Liver (tissue), 9 donors: Measurements from ENCODE around the gene CD9. TPM values are rescaled to one million over a fixed set of nuclear protein-coding genes. Genes with fewer than 3 reads are reported as not detected.

Source experiments
- DNase-seq: peaks from one replicate; pipeline ENCODE4 v3.0.0-alpha.2; 2017; ENCODE audit warnings: low spot score
- H3K27ac ChIP-seq, 2 donors: one replicate each; pipeline ENCODE4 v1.7.0; 2013; ENCODE audit warnings: inconsistent platforms in 2 of 2, low read length in 2 of 2, control low read depth in 1 of 2, low read depth in 1 of 2, mild to moderate bottlenecking in 1 of 2
- H3K27me3 ChIP-seq, 4 donors: one replicate each; pipeline versions ENCODE4 v1.6.1 to v1.7.0; 2013; ENCODE audit warnings: low read length in 3 of 4, inconsistent platforms in 1 of 4, mild to moderate bottlenecking in 1 of 4, moderate library complexity in 1 of 4; ENCODE audit not compliant: control insufficient read depth in 4 of 4, insufficient read depth in 4 of 4
- H3K36me3 ChIP-seq, 4 donors: one replicate each; pipeline versions ENCODE4 v1.6.1 to v1.7.0; 2013; ENCODE audit warnings: low read length in 3 of 4, mild to moderate bottlenecking in 3 of 4, low read depth in 1 of 4, moderate library complexity in 1 of 4; ENCODE audit not compliant: control insufficient read depth in 4 of 4, insufficient read depth in 3 of 4
- H3K4me1 ChIP-seq, 4 donors: one replicate each; pipeline versions ENCODE4 v1.6.1 to v1.7.0; 2013; ENCODE audit warnings: low read length in 3 of 4, mild to moderate bottlenecking in 3 of 4, moderate library complexity in 1 of 4; ENCODE audit not compliant: control insufficient read depth in 4 of 4, insufficient read depth in 4 of 4
- H3K4me3 ChIP-seq, 3 donors: one replicate each; pipeline versions ENCODE4 v1.6.1 to v1.7.0; 2013; ENCODE audit warnings: low read length in 3 of 3, control low read depth in 1 of 3, low read depth in 1 of 3, mild to moderate bottlenecking in 1 of 3
- H3K9ac ChIP-seq, 2 donors: one replicate each; pipeline ENCODE4 v1.7.0; 2013; ENCODE audit warnings: low read length in 2 of 2, mild to moderate bottlenecking in 2 of 2, moderate library complexity in 2 of 2, control low read depth in 1 of 2, low read depth in 1 of 2
- H3K9me3 ChIP-seq, 4 donors: one replicate each; pipeline versions ENCODE4 v1.6.1 to v1.7.0; 2013; ENCODE audit warnings: low read length in 3 of 4; ENCODE audit not compliant: control insufficient read depth in 4 of 4
- FOXA1 ChIP-seq: IDR thresholded peaks from 2 replicates; pipeline ENCODE4 v1.6.1; 2016; ENCODE audit warnings: antibody characterized with exemption
- FOXA2 ChIP-seq: IDR thresholded peaks from 2 replicates; pipeline ENCODE4 v1.6.1; 2016; ENCODE audit warnings: antibody characterized with exemption
- GABPA ChIP-seq, 2 donors: IDR thresholded peaks in 1 of 2; conservative IDR thresholded peaks in 1 of 2; 2 replicates each; pipeline ENCODE4 v1.6.1; 2016; ENCODE audit warnings: antibody characterized with exemption in 2 of 2, mild to moderate bottlenecking in 1 of 2, moderate library complexity in 1 of 2
- HNF4A ChIP-seq, 2 donors: conservative IDR thresholded peaks; 2 replicates each; pipeline ENCODE4 v1.6.1; 2016; ENCODE audit warnings: antibody characterized with exemption in 2 of 2, mild to moderate bottlenecking in 2 of 2
- HNF4G ChIP-seq: IDR thresholded peaks from 2 replicates; pipeline ENCODE4 v1.6.1; 2016; ENCODE audit warnings: antibody characterized with exemption
- JUND ChIP-seq, 2 donors: IDR thresholded peaks; 2 replicates each; pipeline ENCODE4 v1.6.1; 2016; ENCODE audit warnings: antibody characterized with exemption in 2 of 2
- NR2F2 ChIP-seq: IDR thresholded peaks from 2 replicates; pipeline ENCODE4 v1.6.1; 2016; ENCODE audit warnings: antibody characterized with exemption
- RAD21 ChIP-seq, 2 donors: IDR thresholded peaks; 2 replicates each; pipeline ENCODE4 v1.6.1; 2016; ENCODE audit warnings: antibody characterized with exemption in 2 of 2, mild to moderate bottlenecking in 2 of 2
- RXRA ChIP-seq, 2 donors: IDR thresholded peaks; 2 replicates each; pipeline ENCODE4 v1.6.1; 2017 to 2018; ENCODE audit warnings: antibody characterized with exemption in 2 of 2, mild to moderate bottlenecking in 1 of 2
- SP1 ChIP-seq: IDR thresholded peaks from 2 replicates; pipeline ENCODE4 v1.6.1; 2018; ENCODE audit warnings: antibody characterized with exemption, mild to moderate bottlenecking
- WGBS: extraction: QIAGEN DNeasy Blood & Tissue Kit; methylation state at CpG from one replicate; pipeline ENCODE4 v1.1.7; 2013; 5-methylcytosine and 5-hydroxymethylcytosine counted together
- polyA plus RNA-seq, 2 donors: library from polyadenylated mRNA; stranded (reverse) in 1 of 2; unstranded in 1 of 2; fragments of 200-250 nt in 1 of 2; fragments of >200 nt in 1 of 2; fragmentation: Nextera tagmentation in 1 of 2; extraction: Ambion mirVana in 1 of 2; gene quantifications; one replicate each; pipeline versions ENCODE4 v1.2.1 to v1.2.3, GENCODE V29; 2013 to 2015
- total RNA-seq, 2 donors: library from RNA; depleted of rRNA; stranded (reverse); fragments of >200 nt; gene quantifications; one replicate each; pipeline ENCODE4 v1.2.3, GENCODE V29; 2014
- TF ChIP-seq, protein P1 (sequence below): IDR thresholded peaks from 2 replicates; pipeline ENCODE4 v1.6.1; 2016; ENCODE audit warnings: antibody characterized with exemption, mild to moderate bottlenecking
- TF ChIP-seq, protein P2 (sequence below): IDR thresholded peaks from 2 replicates; pipeline ENCODE4 v1.6.1; 2016; ENCODE audit warnings: antibody characterized with exemption
- TF ChIP-seq, protein P3 (sequence below): fragments of 150-350 bp; IDR thresholded peaks from 2 replicates; pipeline ENCODE4 v1.5.1; 2017; ENCODE audit warnings: improper control_type of control experiment, low read depth, low read length; ENCODE audit not compliant: missing input control
- TF ChIP-seq, protein P4 (sequence below): IDR thresholded peaks from 2 replicates; pipeline ENCODE4 v1.6.1; 2016; ENCODE audit warnings: antibody characterized with exemption
- TF ChIP-seq, protein P5 (sequence below): IDR thresholded peaks from 2 replicates; pipeline ENCODE4 v1.6.1; 2016; ENCODE audit warnings: antibody characterized with exemption
- donor health status: healthy.
- donor health status: healthy.
- donor health status: healthy.
- donor health status: healthy.
- donor health status: healthy.

The CD9 gene
- total and polyA plus RNA-seq, 4 donors, result 18.7 to 65.2 (median 32.4) TPM

DNA sequence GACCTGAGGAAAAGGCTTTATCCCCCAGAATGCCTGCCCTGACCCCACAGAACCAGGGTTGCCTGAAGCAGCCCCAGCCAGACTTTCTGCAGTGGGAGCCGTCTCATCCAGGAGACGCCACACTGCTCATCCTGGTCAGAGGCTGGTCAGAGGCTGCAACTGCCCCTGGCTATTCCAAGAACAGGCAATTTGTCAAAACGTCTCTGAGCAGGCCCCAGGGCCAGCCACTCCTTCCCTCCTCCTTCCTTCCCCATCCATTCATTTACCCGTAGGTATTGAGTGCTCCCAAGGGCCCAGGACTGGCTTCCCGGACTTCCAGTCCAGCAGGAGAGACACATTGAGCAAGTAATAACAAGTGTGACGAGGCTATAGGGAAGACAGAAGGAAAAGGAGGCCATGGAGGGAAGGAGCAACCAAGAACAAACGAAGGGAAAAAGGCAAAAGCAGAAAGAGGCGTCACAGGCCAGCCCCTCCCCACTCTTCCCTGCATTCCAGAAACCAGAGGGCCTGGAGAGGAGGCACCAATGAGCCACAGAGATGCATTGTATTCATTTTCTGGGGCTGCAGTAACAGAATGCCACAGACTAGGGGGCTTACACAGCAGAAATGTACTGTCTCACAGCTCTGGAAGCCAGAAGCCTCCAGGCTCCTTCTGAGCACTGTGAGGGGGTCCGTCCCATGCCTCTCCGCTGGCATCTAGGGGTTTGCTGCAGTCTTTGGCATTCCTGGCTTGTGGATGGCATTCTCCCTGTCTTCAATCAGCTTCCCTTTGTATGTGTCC lies 21.0 kb upstream of the CD9 start:
- 74% methylated on average over 10 of the region's 10 CpGs for WGBS
- H3K27me3 ChIP-seq, result no peaks in the 10 kb centered on the region
- H3K27ac ChIP-seq, result peak overlapping the region; percentile 35 to 78
- no peak overlapping the region for H3K9ac ChIP-seq
- no peaks in the 10 kb centered on the region for H3K36me3 ChIP-seq
- no peaks in the 10 kb centered on the region for H3K9me3 ChIP-seq
- H3K4me3 ChIP-seq, result no peak overlapping the region
- TF ChIP-seq HNF4G, result no peak
- no peak for TF ChIP-seq JUND (IDR thresholded peaks at IDR 0.05)
- TF ChIP-seq, protein P1, sequence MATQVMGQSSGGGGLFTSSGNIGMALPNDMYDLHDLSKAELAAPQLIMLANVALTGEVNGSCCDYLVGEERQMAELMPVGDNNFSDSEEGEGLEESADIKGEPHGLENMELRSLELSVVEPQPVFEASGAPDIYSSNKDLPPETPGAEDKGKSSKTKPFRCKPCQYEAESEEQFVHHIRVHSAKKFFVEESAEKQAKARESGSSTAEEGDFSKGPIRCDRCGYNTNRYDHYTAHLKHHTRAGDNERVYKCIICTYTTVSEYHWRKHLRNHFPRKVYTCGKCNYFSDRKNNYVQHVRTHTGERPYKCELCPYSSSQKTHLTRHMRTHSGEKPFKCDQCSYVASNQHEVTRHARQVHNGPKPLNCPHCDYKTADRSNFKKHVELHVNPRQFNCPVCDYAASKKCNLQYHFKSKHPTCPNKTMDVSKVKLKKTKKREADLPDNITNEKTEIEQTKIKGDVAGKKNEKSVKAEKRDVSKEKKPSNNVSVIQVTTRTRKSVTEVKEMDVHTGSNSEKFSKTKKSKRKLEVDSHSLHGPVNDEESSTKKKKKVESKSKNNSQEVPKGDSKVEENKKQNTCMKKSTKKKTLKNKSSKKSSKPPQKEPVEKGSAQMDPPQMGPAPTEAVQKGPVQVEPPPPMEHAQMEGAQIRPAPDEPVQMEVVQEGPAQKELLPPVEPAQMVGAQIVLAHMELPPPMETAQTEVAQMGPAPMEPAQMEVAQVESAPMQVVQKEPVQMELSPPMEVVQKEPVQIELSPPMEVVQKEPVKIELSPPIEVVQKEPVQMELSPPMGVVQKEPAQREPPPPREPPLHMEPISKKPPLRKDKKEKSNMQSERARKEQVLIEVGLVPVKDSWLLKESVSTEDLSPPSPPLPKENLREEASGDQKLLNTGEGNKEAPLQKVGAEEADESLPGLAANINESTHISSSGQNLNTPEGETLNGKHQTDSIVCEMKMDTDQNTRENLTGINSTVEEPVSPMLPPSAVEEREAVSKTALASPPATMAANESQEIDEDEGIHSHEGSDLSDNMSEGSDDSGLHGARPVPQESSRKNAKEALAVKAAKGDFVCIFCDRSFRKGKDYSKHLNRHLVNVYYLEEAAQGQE, result no peak
- TF ChIP-seq SP1, result no peak
- TF ChIP-seq, protein P2, sequence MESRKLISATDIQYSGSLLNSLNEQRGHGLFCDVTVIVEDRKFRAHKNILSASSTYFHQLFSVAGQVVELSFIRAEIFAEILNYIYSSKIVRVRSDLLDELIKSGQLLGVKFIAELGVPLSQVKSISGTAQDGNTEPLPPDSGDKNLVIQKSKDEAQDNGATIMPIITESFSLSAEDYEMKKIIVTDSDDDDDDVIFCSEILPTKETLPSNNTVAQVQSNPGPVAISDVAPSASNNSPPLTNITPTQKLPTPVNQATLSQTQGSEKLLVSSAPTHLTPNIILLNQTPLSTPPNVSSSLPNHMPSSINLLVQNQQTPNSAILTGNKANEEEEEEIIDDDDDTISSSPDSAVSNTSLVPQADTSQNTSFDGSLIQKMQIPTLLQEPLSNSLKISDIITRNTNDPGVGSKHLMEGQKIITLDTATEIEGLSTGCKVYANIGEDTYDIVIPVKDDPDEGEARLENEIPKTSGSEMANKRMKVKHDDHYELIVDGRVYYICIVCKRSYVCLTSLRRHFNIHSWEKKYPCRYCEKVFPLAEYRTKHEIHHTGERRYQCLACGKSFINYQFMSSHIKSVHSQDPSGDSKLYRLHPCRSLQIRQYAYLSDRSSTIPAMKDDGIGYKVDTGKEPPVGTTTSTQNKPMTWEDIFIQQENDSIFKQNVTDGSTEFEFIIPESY, result no peak
- TF ChIP-seq, protein P3, sequence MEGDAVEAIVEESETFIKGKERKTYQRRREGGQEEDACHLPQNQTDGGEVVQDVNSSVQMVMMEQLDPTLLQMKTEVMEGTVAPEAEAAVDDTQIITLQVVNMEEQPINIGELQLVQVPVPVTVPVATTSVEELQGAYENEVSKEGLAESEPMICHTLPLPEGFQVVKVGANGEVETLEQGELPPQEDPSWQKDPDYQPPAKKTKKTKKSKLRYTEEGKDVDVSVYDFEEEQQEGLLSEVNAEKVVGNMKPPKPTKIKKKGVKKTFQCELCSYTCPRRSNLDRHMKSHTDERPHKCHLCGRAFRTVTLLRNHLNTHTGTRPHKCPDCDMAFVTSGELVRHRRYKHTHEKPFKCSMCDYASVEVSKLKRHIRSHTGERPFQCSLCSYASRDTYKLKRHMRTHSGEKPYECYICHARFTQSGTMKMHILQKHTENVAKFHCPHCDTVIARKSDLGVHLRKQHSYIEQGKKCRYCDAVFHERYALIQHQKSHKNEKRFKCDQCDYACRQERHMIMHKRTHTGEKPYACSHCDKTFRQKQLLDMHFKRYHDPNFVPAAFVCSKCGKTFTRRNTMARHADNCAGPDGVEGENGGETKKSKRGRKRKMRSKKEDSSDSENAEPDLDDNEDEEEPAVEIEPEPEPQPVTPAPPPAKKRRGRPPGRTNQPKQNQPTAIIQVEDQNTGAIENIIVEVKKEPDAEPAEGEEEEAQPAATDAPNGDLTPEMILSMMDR, result no peak
- TF ChIP-seq NR2F2, result no peak
- no peak for TF ChIP-seq GABPA (IDR thresholded peaks at IDR 0.05 in 1 of 2, conservative IDR thresholded peaks at IDR 0.05 in 1 of 2)
- TF ChIP-seq FOXA1, result no peak
- TF ChIP-seq FOXA2, result no peak
- TF ChIP-seq, protein P4, sequence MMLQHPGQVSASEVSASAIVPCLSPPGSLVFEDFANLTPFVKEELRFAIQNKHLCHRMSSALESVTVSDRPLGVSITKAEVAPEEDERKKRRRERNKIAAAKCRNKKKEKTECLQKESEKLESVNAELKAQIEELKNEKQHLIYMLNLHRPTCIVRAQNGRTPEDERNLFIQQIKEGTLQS, result no peak
- H3K4me1 ChIP-seq, result peaks cover 11 to 36% (median 19%) of the 10 kb centered on the region in 4 donors
- no peak for DNase-seq

DNA sequence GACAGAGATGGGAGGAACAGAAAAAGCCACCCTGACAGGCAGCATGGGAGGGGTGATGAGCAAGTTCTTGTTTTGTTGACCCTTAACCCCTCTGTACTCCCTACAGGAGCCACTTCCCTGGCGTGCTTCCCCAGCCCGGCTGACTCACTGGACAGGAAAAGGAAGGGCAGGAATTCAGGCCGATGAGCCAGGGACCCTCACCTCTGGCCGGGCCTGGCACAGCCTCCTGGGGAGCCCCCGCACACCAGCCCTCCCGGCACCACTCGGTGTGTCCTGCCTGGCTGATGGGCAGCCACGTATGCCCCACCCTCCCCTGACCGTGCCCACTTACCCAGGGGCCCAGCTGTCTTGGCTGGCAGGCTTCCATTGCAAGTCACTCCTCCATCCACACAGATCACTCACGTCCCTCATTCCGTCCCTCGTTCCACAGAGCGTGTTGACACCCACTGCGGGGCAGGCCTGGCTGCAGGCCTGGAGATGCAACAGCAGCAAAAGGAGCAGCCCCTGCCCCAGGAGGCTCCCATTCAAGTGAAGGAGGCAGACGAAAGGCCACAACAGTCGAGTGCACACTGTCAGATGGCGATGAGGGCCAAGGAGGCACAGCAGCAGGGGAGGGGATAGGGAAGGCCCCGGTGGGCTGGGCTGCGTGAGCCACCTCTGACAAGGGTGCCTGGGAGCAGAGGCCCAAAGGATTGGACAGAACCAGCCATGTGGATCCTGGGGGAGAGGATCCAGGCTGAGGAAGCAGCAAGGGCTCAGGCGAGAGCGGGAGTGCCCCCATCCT lies 19.7 kb upstream of the CD9 start:
- WGBS, result 57% methylated on average over 21 of the region's 21 CpGs
- peak overlapping the region; percentile 24 to 78 for H3K27ac ChIP-seq
- no peaks in the 10 kb centered on the region for H3K9me3 ChIP-seq
- no peak for DNase-seq
- no peaks in the 10 kb centered on the region for H3K36me3 ChIP-seq
- no peak overlapping the region for H3K4me3 ChIP-seq
- H3K27me3 ChIP-seq, result no peaks in the 10 kb centered on the region
- peaks cover 14 to 42% (median 26%) of the 10 kb centered on the region in 4 donors for H3K4me1 ChIP-seq
- H3K9ac ChIP-seq, result no peak overlapping the region
- peak in 1 of 2 donors; percentile 53 for TF ChIP-seq RXRA (IDR thresholded peaks at IDR 0.05)
- TF ChIP-seq, protein P5, sequence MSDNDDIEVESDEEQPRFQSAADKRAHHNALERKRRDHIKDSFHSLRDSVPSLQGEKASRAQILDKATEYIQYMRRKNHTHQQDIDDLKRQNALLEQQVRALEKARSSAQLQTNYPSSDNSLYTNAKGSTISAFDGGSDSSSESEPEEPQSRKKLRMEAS, result no peak
- peak in 1 of 2 donors; percentile 51 for TF ChIP-seq JUND (IDR thresholded peaks at IDR 0.05)
- TF ChIP-seq, protein P3, result no peak
- peak; percentile 22 to 26 for TF ChIP-seq RAD21 (IDR thresholded peaks at IDR 0.05)
- TF ChIP-seq, protein P2, result no peak
- TF ChIP-seq NR2F2, result peak; percentile 94
- TF ChIP-seq HNF4A (conservative IDR thresholded peaks at IDR 0.05), result peak; percentile 8 to 40
- peak; percentile 53 for TF ChIP-seq SP1
